Effector memory CD4-positive, alpha-beta T cell (primary cell): ENCODE results near the gene WNT3A.

Source experiments
- DNase-seq, 3 donors: peaks; one replicate each; pipeline ENCODE4 v3.0.0-alpha.2; 2020
- H3K27ac ChIP-seq: 2 replicates; pipeline ENCODE4 v1.7.0; 2013; ENCODE audit warnings: mild to moderate bottlenecking, low read length, moderate library complexity; ENCODE audit not compliant: insufficient read depth, poor library complexity, severe bottlenecking
- H3K27me3 ChIP-seq: replicated peaks from 2 replicates; pipeline ENCODE4 v1.7.0; 2013; ENCODE audit warnings: mild to moderate bottlenecking, low read length; ENCODE audit not compliant: insufficient read depth, control insufficient read depth, poor library complexity, severe bottlenecking
- H3K36me3 ChIP-seq: 2 replicates; pipeline ENCODE4 v1.7.0; 2013; ENCODE audit warnings: mild to moderate bottlenecking, low read length, moderate library complexity; ENCODE audit not compliant: control insufficient read depth, insufficient read depth
- H3K4me1 ChIP-seq: 2 replicates; pipeline ENCODE4 v1.7.0; 2013; ENCODE audit warnings: low read length, mild to moderate bottlenecking; ENCODE audit not compliant: control insufficient read depth, insufficient read depth, poor library complexity, severe bottlenecking
- H3K4me3 ChIP-seq: 2 replicates; pipeline ENCODE4 v1.7.0; 2013; ENCODE audit warnings: low read length, low read depth, mild to moderate bottlenecking; ENCODE audit not compliant: insufficient read depth, poor library complexity, severe bottlenecking
- H3K9me3 ChIP-seq: 2 replicates; pipeline ENCODE4 v1.7.0; 2013; ENCODE audit warnings: mild to moderate bottlenecking, low read length, moderate library complexity; ENCODE audit not compliant: control insufficient read depth

The WNT3A gene

DNA sequence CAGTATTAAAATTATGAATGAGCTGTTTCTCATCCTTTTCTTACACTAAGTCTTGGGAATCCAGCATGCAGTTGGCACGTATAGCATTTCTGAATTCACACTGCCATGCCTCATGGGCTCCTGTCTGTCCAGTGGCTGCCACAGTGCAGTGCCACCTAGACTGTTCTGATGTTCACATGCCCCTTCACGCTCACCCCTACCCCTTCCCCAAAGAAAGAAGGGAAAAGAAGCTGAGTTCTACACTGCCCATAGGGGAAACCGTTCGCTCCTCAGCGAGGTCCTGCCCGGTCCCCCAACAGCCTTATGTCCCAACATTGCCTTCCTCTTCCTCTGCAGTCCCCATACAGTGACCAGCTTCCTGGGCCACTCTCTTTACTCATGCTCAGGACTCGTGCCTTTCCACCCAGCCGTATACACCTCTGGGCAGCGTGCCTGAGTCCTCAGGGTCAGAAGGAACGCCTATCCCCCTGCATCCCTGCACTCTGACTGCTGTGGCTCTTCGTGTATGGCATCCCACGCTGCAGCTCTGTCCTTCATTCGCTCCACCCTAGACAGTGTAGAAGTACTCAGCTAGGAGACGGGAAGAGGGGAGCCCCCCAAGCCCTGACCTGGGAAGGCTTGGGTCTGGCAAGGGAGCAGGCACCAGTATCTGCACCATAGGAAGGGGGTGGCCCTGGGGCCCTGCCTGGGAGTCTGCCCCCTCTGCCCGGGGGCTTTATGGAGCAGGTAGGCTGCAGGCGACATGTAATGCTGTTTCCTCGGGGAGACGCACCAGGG, 51.6 kb downstream of the WNT3A start:
- no peak for DNase-seq
- H3K9me3 ChIP-seq = no peaks in the 10 kb centered on the region
- H3K4me1 ChIP-seq = peaks cover 16% of the 10 kb centered on the region
- H3K36me3 ChIP-seq = no peaks in the 10 kb centered on the region
- H3K27me3 ChIP-seq = peaks cover 34% of the 10 kb centered on the region
- H3K27ac ChIP-seq = no peak overlapping the region
- no peak overlapping the region for H3K4me3 ChIP-seq

DNA sequence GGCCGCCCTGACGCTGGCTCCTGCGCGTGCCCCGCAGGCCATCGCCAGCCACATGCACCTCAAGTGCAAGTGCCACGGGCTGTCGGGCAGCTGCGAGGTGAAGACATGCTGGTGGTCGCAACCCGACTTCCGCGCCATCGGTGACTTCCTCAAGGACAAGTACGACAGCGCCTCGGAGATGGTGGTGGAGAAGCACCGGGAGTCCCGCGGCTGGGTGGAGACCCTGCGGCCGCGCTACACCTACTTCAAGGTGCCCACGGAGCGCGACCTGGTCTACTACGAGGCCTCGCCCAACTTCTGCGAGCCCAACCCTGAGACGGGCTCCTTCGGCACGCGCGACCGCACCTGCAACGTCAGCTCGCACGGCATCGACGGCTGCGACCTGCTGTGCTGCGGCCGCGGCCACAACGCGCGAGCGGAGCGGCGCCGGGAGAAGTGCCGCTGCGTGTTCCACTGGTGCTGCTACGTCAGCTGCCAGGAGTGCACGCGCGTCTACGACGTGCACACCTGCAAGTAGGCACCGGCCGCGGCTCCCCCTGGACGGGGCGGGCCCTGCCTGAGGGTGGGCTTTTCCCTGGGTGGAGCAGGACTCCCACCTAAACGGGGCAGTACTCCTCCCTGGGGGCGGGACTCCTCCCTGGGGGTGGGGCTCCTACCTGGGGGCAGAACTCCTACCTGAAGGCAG, 52.3 kb downstream of the WNT3A start:
- H3K27ac ChIP-seq = no peak overlapping the region

DNA sequence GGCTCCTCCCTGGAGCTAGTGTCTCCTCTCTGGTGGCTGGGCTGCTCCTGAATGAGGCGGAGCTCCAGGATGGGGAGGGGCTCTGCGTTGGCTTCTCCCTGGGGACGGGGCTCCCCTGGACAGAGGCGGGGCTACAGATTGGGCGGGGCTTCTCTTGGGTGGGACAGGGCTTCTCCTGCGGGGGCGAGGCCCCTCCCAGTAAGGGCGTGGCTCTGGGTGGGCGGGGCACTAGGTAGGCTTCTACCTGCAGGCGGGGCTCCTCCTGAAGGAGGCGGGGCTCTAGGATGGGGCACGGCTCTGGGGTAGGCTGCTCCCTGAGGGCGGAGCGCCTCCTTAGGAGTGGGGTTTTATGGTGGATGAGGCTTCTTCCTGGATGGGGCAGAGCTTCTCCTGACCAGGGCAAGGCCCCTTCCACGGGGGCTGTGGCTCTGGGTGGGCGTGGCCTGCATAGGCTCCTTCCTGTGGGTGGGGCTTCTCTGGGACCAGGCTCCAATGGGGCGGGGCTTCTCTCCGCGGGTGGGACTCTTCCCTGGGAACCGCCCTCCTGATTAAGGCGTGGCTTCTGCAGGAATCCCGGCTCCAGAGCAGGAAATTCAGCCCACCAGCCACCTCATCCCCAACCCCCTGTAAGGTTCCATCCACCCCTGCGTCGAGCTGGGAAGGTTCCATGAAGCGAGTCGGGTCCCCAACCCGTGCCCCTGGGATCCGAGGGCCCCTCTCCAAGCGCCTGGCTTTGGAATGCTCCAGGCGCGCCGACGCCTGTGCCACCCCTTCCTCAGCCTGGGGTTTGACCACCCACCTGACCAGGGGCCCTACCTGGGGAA, 53.0 kb downstream of the WNT3A start:
- Histone ChIP-seq H3K27ac (no peak overlapping the region), H3K9me3 (no peaks in the 10 kb centered on the region), H3K4me1 (peaks cover 16% of the 10 kb centered on the region), H3K27me3 (peaks cover 44% of the 10 kb centered on the region), H3K4me3 (peak overlapping the region; percentile 38), H3K36me3 (no peaks in the 10 kb centered on the region)
- DNase-seq = peak; percentile 67 to 75 (median 70)

More for the DNA sequence above, 52.3 kb downstream of the WNT3A start:
- H3K36me3 ChIP-seq = no peaks in the 10 kb centered on the region
- peak; percentile 58 to 66 (median 61) for DNase-seq
- H3K9me3 ChIP-seq = no peaks in the 10 kb centered on the region
- peaks cover 37% of the 10 kb centered on the region for H3K27me3 ChIP-seq
- peak overlapping the region; percentile 38 for H3K4me3 ChIP-seq
- peaks cover 16% of the 10 kb centered on the region for H3K4me1 ChIP-seq

DNA sequence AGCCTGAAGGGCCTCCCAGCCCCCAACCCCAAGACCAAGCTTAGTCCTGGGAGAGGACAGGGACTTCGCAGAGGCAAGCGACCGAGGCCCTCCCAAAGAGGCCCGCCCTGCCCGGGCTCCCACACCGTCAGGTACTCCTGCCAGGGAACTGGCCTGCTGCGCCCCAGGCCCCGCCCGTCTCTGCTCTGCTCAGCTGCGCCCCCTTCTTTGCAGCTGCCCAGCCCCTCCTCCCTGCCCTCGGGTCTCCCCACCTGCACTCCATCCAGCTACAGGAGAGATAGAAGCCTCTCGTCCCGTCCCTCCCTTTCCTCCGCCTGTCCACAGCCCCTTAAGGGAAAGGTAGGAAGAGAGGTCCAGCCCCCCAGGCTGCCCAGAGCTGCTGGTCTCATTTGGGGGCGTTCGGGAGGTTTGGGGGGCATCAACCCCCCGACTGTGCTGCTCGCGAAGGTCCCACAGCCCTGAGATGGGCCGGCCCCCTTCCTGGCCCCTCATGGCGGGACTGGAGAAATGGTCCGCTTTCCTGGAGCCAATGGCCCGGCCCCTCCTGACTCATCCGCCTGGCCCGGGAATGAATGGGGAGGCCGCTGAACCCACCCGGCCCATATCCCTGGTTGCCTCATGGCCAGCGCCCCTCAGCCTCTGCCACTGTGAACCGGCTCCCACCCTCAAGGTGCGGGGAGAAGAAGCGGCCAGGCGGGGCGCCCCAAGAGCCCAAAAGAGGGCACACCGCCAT, 53.8 kb downstream of the WNT3A start:
- Histone ChIP-seq H3K9me3 (no peaks in the 10 kb centered on the region), H3K36me3 (no peaks in the 10 kb centered on the region), H3K27ac (no peak overlapping the region), H3K27me3 (peaks cover 52% of the 10 kb centered on the region), H3K4me3 (peak overlapping the region; percentile 38), H3K4me1 (peaks cover 16% of the 10 kb centered on the region)
- no peak for DNase-seq

DNA sequence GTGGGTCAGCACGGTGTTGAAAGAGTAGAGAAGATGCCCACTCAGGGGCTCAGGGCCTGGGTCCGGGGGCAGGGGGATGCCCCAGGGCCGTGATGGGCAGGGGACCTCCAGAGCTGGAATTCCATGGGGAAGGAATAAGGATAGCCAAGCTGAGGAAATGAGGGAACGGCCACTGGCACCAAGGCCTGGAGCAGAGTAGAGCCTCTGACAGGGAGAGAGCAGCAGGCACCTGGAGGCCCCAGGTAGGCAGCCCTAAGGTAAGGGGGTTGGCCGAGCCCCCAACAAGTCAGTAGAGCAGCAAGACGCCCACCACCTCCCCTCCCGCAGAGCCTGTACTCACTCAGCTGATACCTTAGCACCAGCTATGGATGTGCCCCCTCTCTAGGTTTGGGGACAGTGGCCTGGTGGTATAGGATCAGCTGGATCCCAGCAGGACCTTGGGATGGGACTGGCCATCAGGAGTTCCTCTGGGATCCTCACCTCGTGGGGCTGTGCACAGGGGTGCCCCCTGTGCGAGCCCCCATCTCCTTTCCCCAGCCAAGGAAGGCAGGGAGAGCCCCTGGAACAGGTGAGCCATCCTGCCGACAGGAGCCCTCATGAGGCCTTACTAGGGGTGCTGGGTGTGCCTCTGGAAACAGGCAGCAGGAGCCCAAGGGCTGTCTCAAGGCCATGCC, 54.8 kb downstream of the WNT3A start:
- peaks cover 16% of the 10 kb centered on the region for H3K4me1 ChIP-seq
- no peak overlapping the region for H3K27ac ChIP-seq
- no peak for DNase-seq
- no peaks in the 10 kb centered on the region for H3K9me3 ChIP-seq
- no peaks in the 10 kb centered on the region for H3K36me3 ChIP-seq
- no peak overlapping the region for H3K4me3 ChIP-seq
- peaks cover 56% of the 10 kb centered on the region for H3K27me3 ChIP-seq

DNA sequence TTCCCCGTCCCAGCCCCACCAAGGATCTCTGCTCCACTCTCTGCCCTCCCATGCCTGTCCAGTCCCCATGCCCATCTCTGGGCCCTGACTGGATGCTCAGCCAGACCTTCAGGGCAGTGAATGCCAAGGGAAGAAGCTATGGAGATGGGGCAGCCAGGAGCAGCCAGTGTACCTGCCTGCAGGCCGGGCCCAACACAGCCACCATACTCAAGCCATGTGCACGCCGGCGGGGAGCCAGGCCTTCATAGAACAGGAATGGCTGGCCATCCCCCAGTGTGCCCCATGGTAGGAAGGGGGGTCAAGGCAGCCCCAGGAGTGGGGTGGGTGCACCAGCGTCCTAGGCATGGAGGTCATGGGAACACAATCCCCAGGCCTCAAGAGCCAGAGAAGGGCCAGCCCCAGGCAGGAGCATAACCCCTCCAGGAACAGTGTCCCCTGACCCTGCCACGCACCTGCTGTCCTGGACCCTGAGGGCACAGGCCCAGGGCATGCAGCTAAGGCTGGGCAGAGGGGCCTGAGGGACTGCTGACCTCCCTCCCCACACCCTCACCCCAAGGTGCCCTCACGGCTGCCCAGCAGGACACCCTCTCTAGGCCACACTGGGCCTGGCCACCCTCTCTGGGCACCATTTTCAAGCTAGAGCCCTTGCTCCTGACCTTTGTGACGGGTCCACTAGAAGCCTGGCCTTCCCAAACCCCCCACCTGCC, 55.4 kb downstream of the WNT3A start:
- Histone ChIP-seq H3K27me3 (peaks cover 56% of the 10 kb centered on the region), H3K27ac (no peak overlapping the region), H3K4me3 (no peak overlapping the region), H3K9me3 (no peaks in the 10 kb centered on the region), H3K36me3 (no peaks in the 10 kb centered on the region), H3K4me1 (peaks cover 16% of the 10 kb centered on the region)
- DNase-seq = no peak

DNA sequence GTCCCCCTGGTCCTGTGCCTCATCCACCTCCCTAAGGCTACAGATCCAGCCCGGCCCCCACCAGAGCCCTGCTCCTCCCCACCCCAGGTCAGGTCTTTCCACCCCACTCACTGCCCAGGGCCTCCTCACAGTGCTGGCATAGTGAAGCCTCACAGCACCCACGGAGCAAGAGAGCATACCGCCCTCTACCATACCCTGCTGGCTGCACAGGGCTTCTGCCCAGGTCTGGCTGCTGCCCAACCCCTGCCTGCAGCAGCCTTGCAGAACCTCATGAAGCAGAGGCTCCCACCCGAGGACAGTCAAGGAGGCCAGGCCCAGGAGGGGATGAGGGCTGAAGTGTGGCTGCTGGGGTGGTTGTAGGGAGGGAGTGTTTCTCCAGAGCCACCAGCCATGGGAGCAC, 56.0 kb downstream of the WNT3A start:
- peaks cover 16% of the 10 kb centered on the region for H3K4me1 ChIP-seq
- no peaks in the 10 kb centered on the region for H3K9me3 ChIP-seq
- peaks cover 56% of the 10 kb centered on the region for H3K27me3 ChIP-seq
- no peaks in the 10 kb centered on the region for H3K36me3 ChIP-seq
- no peak overlapping the region for H3K27ac ChIP-seq
- H3K4me3 ChIP-seq = no peak overlapping the region
- DNase-seq = no peak

DNA sequence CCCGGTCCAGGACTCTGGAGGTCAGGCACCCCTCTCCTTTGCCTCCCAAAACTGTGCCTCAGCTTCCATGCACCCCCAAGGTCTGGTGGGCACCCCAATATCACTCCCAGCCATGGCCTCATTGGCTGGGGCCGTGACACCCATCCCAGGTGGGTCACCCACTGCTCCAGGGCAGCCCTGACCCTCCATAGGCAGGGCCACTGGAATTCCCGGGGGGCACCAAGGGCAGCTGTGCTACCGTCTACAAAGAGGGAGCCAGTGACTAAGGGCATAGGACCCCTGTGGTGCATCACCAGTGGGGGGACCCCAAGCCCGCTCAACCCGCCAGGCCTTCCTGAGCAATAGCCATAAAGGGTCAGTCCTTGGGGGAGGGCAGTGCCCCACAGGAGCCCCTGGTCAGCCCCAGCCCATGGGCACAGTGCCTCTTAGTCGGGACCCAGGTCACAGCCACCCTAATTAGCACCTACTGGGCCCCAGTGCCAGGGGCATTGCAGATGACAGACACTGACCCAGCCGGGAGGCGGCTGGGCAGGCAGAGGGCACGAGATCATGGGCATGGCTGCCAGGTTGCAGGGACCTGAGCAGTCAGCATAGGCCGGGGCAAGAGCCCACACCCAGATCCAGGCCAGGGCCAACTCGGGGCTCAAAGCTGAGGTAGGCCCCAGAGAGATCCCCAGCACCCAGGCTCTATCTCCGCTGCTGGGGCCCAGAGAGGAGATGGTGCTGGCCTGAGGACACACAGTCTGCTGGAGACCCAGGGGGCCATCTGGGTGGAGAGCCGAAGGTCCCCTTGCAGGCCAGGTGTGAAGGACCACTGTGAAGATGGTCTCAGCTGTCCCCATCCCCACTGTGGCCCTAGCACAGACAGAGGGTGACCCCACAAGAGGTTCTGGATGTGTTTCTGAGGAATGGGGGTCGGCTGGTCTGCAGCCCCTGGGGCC, 56.7 kb downstream of the WNT3A start:
- no peak overlapping the region for H3K4me3 ChIP-seq
- DNase-seq = no peak
- no peak overlapping the region for H3K27ac ChIP-seq
- H3K27me3 ChIP-seq = peaks cover 56% of the 10 kb centered on the region
- H3K4me1 ChIP-seq = peaks cover 16% of the 10 kb centered on the region
- H3K36me3 ChIP-seq = no peaks in the 10 kb centered on the region
- H3K9me3 ChIP-seq = no peaks in the 10 kb centered on the region
